ENCODE results near the gene ARPC4.

The ARPC4 gene

GRCh38 chr3:9831253-9831652 is 38.4 kb downstream of the ARPC4 start:
- no peak for TF ChIP-seq CTCF (IDR thresholded peaks at IDR 0.05; ENCODE audit: insufficient read depth, low read length)
- TF ChIP-seq REST (IDR thresholded peaks at IDR 0.05; ENCODE audit: insufficient replicate concordance, low read depth), result no peak
- TF ChIP-seq POLR2AphosphoS5 (IDR thresholded peaks at IDR 0.05; ENCODE audit: low read depth), result no peak
- Histone ChIP-seq H3K4me3 (replicated peaks; ENCODE audit: insufficient read depth, low read length) (no peak overlapping the region), H3K27ac (replicated peaks) (no peak overlapping the region), H3K27me3 (ENCODE audit: insufficient read depth, poor library complexity, severe bottlenecking) (no peaks in the 10 kb centered on the region)
- DNase-seq (ENCODE audit: low read depth in 1 of 2, low spot score in 1 of 2), result no peak

- DNase-seq (ENCODE audit: low read depth in 1 of 2, low spot score in 1 of 2), result no peak
- Histone ChIP-seq H3K4me3 (replicated peaks; ENCODE audit: insufficient read depth, low read length) (no peak overlapping the region), H3K27ac (replicated peaks) (no peak overlapping the region), H3K27me3 (ENCODE audit: insufficient read depth, poor library complexity, severe bottlenecking) (no peaks in the 10 kb centered on the region)
- no peak for TF ChIP-seq SPI1 (IDR thresholded peaks at IDR 0.05; ENCODE audit: borderline replicate concordance, low read depth)
- no peak for TF ChIP-seq REST (IDR thresholded peaks at IDR 0.05; ENCODE audit: insufficient replicate concordance, low read depth)
- TF ChIP-seq CTCF (IDR thresholded peaks at IDR 0.05; ENCODE audit: insufficient read depth, low read length), result no peak
- TF ChIP-seq POLR2AphosphoS5 (IDR thresholded peaks at IDR 0.05; ENCODE audit: low read depth), result no peak
- TF ChIP-seq GABPA (IDR thresholded peaks at IDR 0.05; ENCODE audit: low read depth), result no peak
These were observed 40.2 kb downstream of the ARPC4 start for GRCh38 chr3:9833078-9833477.

GRCh38 chr3:9834520-9835380 is 41.9 kb downstream of the ARPC4 start:
- Histone ChIP-seq H3K27ac (replicated peaks) (no peak overlapping the region), H3K4me3 (replicated peaks; ENCODE audit: insufficient read depth, low read length) (no peak overlapping the region), H3K27me3 (ENCODE audit: insufficient read depth, poor library complexity, severe bottlenecking) (no peaks in the 10 kb centered on the region)
- DNase-seq (ENCODE audit: low read depth in 1 of 2, low spot score in 1 of 2), result no peak
- no peak for TF ChIP-seq GABPA (IDR thresholded peaks at IDR 0.05; ENCODE audit: low read depth)
- peak; percentile 16; the same call in 1 of the 2 replicates for TF ChIP-seq POLR2AphosphoS5 (IDR thresholded peaks at IDR 0.05; ENCODE audit: low read depth)

- Histone ChIP-seq H3K27ac (replicated peaks) (peak overlapping the region; percentile 43), H3K27me3 (ENCODE audit: insufficient read depth, poor library complexity, severe bottlenecking) (no peaks in the 10 kb centered on the region), H3K4me3 (replicated peaks; ENCODE audit: insufficient read depth, low read length) (no peak overlapping the region)
- TF ChIP-seq POLR2AphosphoS5 (IDR thresholded peaks at IDR 0.05; ENCODE audit: low read depth), result peak; percentile 37; the same call in 1 of the 2 replicates
- TF ChIP-seq GABPA (IDR thresholded peaks at IDR 0.05; ENCODE audit: low read depth), result no peak
- TF ChIP-seq SPI1 (IDR thresholded peaks at IDR 0.05; ENCODE audit: borderline replicate concordance, low read depth), result peak; percentile 84; the same call in 1 of the 2 replicates
- peak in 1 of 2 experiments; percentile 77 for DNase-seq (ENCODE audit: low read depth in 1 of 2, low spot score in 1 of 2)
These were observed 45.1 kb downstream of the ARPC4 start for GRCh38 chr3:9837701-9838582.

All from HL-60 (cell line).